GM21367 (cell line): ENCODE measurements around the gene ZNF474.

ENCODE experiments used
- ATAC-seq: cut with Tn5 transposase; IDR thresholded peaks from one replicate; pipeline ENCODE4 v1.9.1; 2021; ENCODE audit not compliant: unreplicated experiment

The ZNF474 gene

DNA sequence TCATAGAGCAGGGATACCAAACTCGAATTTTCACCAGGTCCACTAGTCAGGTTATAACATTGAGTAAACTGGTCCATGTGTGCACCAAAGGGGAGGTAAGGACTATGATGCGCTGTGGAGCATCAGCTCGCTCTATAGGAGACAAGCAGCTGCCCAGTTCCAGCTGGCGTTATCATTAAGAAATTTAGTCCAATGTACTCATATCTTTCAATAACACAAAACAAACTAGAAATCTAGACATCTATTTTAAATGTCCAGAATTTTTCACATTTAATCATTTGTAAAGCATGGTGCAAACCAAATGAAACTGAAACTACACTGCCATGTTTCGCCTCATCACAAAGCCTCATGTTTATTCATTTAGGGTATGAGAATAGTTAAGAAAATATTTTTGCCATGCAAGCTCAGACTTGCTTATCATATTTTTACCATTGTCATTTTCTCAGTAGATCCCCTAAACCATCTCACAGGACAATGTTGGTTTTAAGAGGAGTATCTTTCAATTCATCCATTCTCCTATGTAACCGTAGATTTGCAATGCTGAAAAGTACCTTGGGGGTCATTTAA, 50.9 kb downstream of the ZNF474 start:
- ATAC-seq: no peak

GRCh38 chr5:122180863-122181548, 51.7 kb downstream of the ZNF474 start:
- no peak for ATAC-seq

DNA sequence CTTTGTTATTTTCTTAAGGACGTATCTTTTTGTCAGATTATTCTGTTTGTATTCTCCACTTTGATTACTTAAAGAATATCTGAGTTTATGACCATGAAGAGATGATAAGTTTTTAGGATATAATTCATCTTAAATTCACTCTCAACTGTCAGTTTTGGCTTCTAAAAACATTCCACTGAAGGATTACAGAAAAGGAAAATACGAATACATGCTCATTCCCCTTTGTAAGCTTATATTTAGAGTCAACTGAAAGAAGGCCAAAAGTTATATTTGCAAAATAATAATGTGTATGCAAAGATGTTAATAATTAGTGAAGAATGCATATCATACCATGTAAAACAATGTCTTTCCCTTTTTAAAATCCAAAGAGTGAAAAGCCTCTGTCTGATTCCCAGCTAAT, 52.5 kb downstream of the ZNF474 start:
- ATAC-seq: no peak

GRCh38 chr5:122182491-122182921, 53.2 kb downstream of the ZNF474 start:
- no peak for ATAC-seq

DNA sequence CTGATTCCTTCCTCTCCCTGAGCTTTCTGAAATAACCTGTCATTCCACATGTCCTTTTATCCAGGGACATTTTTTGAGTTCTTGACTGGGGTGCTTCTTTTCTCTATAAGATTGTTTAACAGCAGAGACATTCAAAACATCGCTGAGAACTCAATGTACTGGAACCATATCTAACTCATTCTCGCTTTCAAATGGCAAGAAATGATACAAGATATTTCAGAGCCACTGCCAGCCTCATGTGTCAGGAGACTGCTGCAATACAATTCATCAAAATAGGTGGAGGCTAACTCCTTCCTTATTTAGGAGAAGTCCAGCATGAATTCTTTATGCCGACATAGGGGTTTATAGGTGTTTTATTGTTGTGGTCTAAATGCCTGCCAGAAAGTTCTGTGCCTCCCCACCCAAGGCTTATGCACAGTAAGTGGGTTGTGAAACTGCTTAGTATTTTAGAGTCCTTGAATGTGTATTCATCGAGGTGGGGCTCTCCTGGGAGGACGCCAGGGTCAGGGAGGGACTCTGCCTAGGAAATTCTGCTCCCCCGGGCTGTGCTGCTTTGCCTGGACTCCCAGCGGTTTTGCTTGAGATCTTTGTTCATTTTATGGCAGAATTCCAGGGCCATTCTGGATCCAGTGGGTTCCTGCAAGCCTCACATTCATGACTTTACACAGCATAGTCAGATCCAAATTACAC, 53.9 kb downstream of the ZNF474 start:
- no peak for ATAC-seq

GRCh38 chr5:122183788-122184170, 54.4 kb downstream of the ZNF474 start:
- ATAC-seq: no peak

- ATAC-seq: no peak
These were observed 55.4 kb downstream of the ZNF474 start for GRCh38 chr5:122184676-122185255.

GRCh38 chr5:122187426-122187825, 58.1 kb downstream of the ZNF474 start:
- no peak for ATAC-seq

DNA sequence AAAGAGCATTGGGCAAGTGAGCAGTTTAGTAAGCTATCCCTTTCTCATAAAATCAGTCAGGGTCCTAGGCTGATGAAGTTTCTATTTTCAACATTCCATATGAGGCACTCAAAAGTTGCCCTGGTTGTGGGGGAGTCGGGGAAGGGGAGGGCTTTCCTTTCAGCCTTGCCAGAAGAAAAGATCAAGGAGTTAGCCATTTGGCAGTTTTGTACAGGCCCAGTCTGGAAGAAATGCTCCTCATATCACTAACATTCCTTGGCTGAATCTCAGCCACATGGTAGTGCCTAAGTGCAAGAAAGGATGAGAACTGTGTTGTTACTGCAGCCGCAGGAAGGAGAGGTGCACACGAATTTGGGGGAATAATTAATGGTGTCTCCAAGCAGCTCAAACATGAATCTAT, 60.8 kb downstream of the ZNF474 start:
- no peak for ATAC-seq

- ATAC-seq: peak; percentile 77
These were observed 63.5 kb downstream of the ZNF474 start for GRCh38 chr5:122192497-122193496.

DNA sequence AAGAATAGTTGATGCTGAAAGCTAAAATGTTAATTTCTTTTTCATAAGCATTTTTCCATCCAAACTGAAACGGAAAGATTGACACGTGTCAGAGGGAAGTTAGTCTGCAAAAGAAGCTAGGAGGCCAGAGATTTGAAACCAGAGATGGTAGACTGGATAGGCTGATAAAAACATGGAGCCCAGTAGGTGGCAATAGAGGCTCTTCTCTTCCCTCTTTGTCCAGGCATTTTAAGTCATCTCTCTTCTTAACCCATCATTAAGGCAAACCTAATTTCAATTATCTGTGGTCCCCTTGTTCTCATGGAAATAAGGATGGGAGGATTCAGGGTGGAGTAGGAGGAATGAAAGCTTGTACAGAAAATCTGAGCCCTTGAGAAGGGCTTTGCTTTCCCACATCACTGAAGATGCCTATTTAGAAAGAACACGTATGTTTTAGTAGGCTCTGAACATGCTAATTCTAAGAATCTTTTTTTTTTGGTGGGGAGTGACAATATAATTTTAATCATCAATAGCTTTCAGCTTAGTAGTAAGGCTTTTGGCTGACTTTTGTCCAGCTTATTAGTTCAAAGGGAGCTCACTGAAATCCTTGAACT, 66.6 kb downstream of the ZNF474 start:
- no peak for ATAC-seq

- no peak for ATAC-seq
These were observed 69.8 kb downstream of the ZNF474 start for GRCh38 chr5:122199146-122199545.

DNA sequence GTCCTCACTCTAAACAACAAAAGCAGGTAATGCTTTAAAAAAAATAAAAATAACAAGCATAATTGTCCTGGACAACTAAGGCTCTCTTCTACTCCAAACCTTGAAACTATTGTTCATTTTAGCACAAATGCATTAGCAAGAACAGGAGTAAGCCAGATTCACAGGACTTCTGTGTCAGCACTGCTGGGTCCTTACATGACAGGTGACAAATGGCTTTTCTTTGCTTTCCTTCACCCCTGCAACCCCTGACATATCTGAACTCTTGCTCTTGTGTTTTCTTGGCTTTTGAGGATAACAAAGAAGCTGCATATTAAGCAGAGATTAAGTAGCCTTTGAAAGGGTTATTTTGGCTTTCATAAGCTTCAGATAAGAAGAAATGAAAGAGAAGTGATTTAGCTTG, 71.1 kb downstream of the ZNF474 start:
- ATAC-seq: no peak

GRCh38 chr5:122200865-122201264, 71.5 kb downstream of the ZNF474 start:
- ATAC-seq: no peak

- no peak for ATAC-seq
These were observed 72.0 kb downstream of the ZNF474 start for GRCh38 chr5:122201365-122201764.

DNA sequence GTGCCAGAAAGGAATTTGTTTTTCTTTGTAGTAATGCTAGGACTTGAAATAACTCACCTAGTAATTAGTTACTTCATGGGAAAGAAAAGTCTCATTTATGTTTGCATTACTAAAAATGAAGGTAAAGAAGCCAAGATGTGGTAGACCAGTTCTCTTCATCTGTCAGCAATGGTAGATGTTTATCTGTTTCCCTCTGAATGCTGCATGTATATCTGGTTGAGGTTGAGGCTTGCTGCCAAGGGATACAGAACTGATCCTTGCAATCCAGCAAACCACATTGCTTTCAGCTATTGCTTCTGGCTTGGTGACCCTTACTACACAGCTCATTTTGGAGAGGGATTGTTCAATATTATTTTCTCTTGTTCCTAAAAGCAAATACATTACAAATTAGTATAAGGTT, 73.6 kb downstream of the ZNF474 start:
- no peak for ATAC-seq
